GM12878 (cell line): ENCODE measurements around the gene ID4. TPM values are rescaled to one million over a fixed set of nuclear protein-coding genes. Genes with fewer than 3 reads are reported as not detected.

ENCODE experiments used
- ATAC-seq: fragments of 200-7000 bp; cut with Tn5 transposase; 3 replicates; pipeline ENCODE4 v1.9.1; 2020; ENCODE audit warnings: mild to moderate bottlenecking, moderate library complexity
- BruUV-seq: library from RNA; stranded (reverse); fragments of 400-500 nt; replicated peaks from 2 replicates; lab custom pipeline; 2021; lab: Mats Ljungman, UMichigan
- CTCF ChIA-PET: fragments of 300-600 bp; sonication (Branson Sonifier 250); formaldehyde crosslinking; extraction: SDS; loops from one replicate; lab custom pipeline; 2021; ENCODE audit warnings: inconsistent platforms; lab: Yijun Ruan, JAX
- POLR2A ChIA-PET: fragments of 350-600 bp; formaldehyde crosslinking; extraction: SDS; loops from one replicate; lab custom pipeline; 2021; ENCODE audit warnings: inconsistent platforms; lab: Charles Lee
- RAD21 ChIA-PET: fragments of 300-600 bp; sonication (Branson Sonifier 250); formaldehyde crosslinking; loops from one replicate; lab custom pipeline; 2023; ENCODE audit warnings: antibody characterized with exemption; ENCODE audit not compliant: unreplicated experiment; lab: Charles Lee
- SMC1A ChIA-PET: fragments of 300-600 bp; sonication (Branson Sonifier 250); formaldehyde crosslinking; loops from one replicate; lab custom pipeline; 2023; ENCODE audit not compliant: unreplicated experiment, uncharacterized antibody; lab: Charles Lee
- DNase-seq: peaks from one replicate; pipeline ENCODE4 v3.0.0-alpha.2; 2011; ENCODE audit warnings: low read depth, low spot score
- FAIRE-seq: peaks from 3 replicates; lab custom pipeline; 2011; peaks lifted over from hg19 to GRCh38; lab: Jason Lieb, UNC
- H2AFZ ChIP-seq: 2 replicates; pipeline ENCODE4 v1.6.0; 2011; ENCODE audit warnings: low read depth, low read length, control low read depth; ENCODE audit not compliant: control insufficient read depth
- H3K27ac ChIP-seq: 2 replicates; pipeline ENCODE4 v1.5.1; 2011; ENCODE audit warnings: control low read depth; ENCODE audit not compliant: control insufficient read depth, insufficient read depth
- H3K27me3 ChIP-seq, 2 experiments: replicated peaks in 1 of 2; 2 replicates each; pipeline versions ENCODE4 v1.6.0 to v1.6.1; 2011; ENCODE audit warnings: low read length in 1 of 2; ENCODE audit not compliant: control insufficient read depth in 2 of 2, insufficient read depth in 2 of 2
- H3K36me3 ChIP-seq, 2 experiments: 2 replicates each; pipeline ENCODE4 v1.5.1; 2011; ENCODE audit warnings: low read length in 1 of 2; ENCODE audit not compliant: control insufficient read depth in 2 of 2, insufficient read depth in 2 of 2
- H3K4me1 ChIP-seq: 2 replicates; pipeline ENCODE4 v1.6.1; 2011; ENCODE audit warnings: mild to moderate bottlenecking, low read length, moderate library complexity, mixed read lengths; ENCODE audit not compliant: control insufficient read depth, insufficient read depth
- H3K4me2 ChIP-seq: 2 replicates; pipeline ENCODE4 v1.6.0; 2011; ENCODE audit warnings: control low read depth; ENCODE audit not compliant: control insufficient read depth, insufficient read depth
- H3K4me3 ChIP-seq: fragments of 200-600 bp; sonication (generic); 2 replicates; pipeline ENCODE4 v1.5.1; 2016
- H3K79me2 ChIP-seq: 2 replicates; pipeline ENCODE4 v1.6.0; 2011; ENCODE audit warnings: low read length; ENCODE audit not compliant: control insufficient read depth, insufficient read depth
- H3K9ac ChIP-seq: 2 replicates; pipeline ENCODE4 v1.8.0; 2011; ENCODE audit warnings: low read length, control low read depth, mixed read lengths; ENCODE audit not compliant: control insufficient read depth, insufficient read depth
- H3K9me3 ChIP-seq: replicated peaks from 3 replicates; pipeline ENCODE4 v1.5.1; 2011; ENCODE audit warnings: mild to moderate bottlenecking, low read length; ENCODE audit not compliant: control insufficient read depth, insufficient read depth
- H4K20me1 ChIP-seq: 2 replicates; pipeline ENCODE4 v1.6.0; 2011; ENCODE audit not compliant: control insufficient read depth, insufficient read depth
- ATF2 ChIP-seq: IDR thresholded peaks from 2 replicates; pipeline ENCODE4 v1.6.1; 2012; ENCODE audit warnings: low read length, inconsistent platforms
- CHD1 ChIP-seq: IDR thresholded peaks from 2 replicates; pipeline ENCODE4 v1.6.1; 2012; ENCODE audit warnings: low read depth, low read length, improper control_type of control experiment
- GABPA ChIP-seq: IDR thresholded peaks from 2 replicates; pipeline ENCODE4 v1.6.1; 2014; ENCODE audit warnings: antibody characterized with exemption, low read depth, mild to moderate bottlenecking, inconsistent platforms
- HDAC2 ChIP-seq: fragments of 200-600 bp; sonication (generic); IDR thresholded peaks from 2 replicates; pipeline ENCODE4 v1.6.1; 2017
- HDGF ChIP-seq: fragments of 450-650 bp; IDR thresholded peaks from 2 replicates; pipeline ENCODE4 v1.6.1; 2016; ENCODE audit warnings: antibody characterized with exemption
- MTA3 ChIP-seq: IDR thresholded peaks from 2 replicates; pipeline ENCODE4 v1.6.1; 2012; ENCODE audit warnings: low read length, inconsistent platforms, borderline replicate concordance
- RELA ChIP-seq: fragments of 450-650 bp; IDR thresholded peaks from 2 replicates; pipeline ENCODE4 v1.8.0; 2014; ENCODE audit warnings: borderline replicate concordance; ENCODE audit not compliant: partially characterized antibody
- SUPT20H ChIP-seq: IDR thresholded peaks from 2 replicates; pipeline ENCODE4 v1.6.1; 2011; ENCODE audit warnings: low read depth, mild to moderate bottlenecking, low read length, moderate library complexity, borderline replicate concordance; ENCODE audit not compliant: control insufficient read depth
- TCF7 ChIP-seq: IDR thresholded peaks from 2 replicates; pipeline ENCODE4 v1.6.1; 2014; ENCODE audit warnings: antibody characterized with exemption, borderline replicate concordance
- ZNF687 ChIP-seq: fragments of 450-650 bp; IDR thresholded peaks from 2 replicates; pipeline ENCODE4 v1.6.1; 2017; ENCODE audit warnings: mild to moderate bottlenecking, moderate library complexity
- WGBS: methylation state at CpG from one replicate; pipeline ENCODE4 v1.1.6; 2016; ENCODE audit warnings: low lambda C conversion rate; ENCODE audit not compliant: insufficient replicate concordance, insufficient coverage; ENCODE audit errors: missing lambda C conversion rate; 5-methylcytosine and 5-hydroxymethylcytosine counted together
- in situ Hi-C: fragments of 300-500 bp; cut with MboI; formaldehyde crosslinking; loops from 9 replicates; pipeline ENCODE4 v1.14.3; 2018; ENCODE audit warnings: mixed read lengths
- intact Hi-C: fragments of 100-400 bp; cut with micrococcal nuclease; formaldehyde crosslinking; loops from one replicate; pipeline ENCODE4 v1.14.2; 2022; ENCODE audit not compliant: unreplicated experiment
- polyA plus RNA-seq, 11 experiments: library from polyadenylated mRNA; depleted of rRNA in 4 of 11; unstranded in 6 of 11; stranded (reverse) in 5 of 11; fragments of >200 nt; fragmentation: Nextera tagmentation in 4 of 11; fragmentation: Illumina TruSeq in 1 of 11; extraction: Ambion mirVana in 4 of 11; extraction: Trizol in 1 of 11; gene quantifications; 1 replicate in 1 of 11; 2 replicates in 10 of 11; pipeline versions ENCODE4 v1.2.1 to v1.2.3, GENCODE V29; 2011 to 2016; ENCODE audit warnings: inconsistent platforms in 2 of 11, missing spikeins in 2 of 11, low read depth in 1 of 11
- total RNA-seq, 4 experiments: library from RNA; depleted of rRNA in 3 of 4; stranded (reverse); fragments of >200 nt in 3 of 4; fragmentation: Illumina TruSeq in 1 of 4; extraction: Trizol in 1 of 4; gene quantifications; 2 replicates each; pipeline versions ENCODE4 v1.2.1 to v1.2.3, GENCODE V29; 2013 to 2021

The ID4 gene
- total and polyA plus RNA-seq, 10 of the 15 experiments (the other 5 are each of a cell fraction or from before 2014, with no cell fraction given): 0.09 TPM; not detected in 9

- Histone ChIP-seq H3K36me3 (no peaks in the 10 kb centered on the region), H4K20me1 (no peaks in the 10 kb centered on the region), H2AFZ (no peak overlapping the region), H3K4me2 (no peak overlapping the region), H3K4me3 (no peak overlapping the region), H3K9ac (no peak overlapping the region), H3K9me3 (no peaks in the 10 kb centered on the region), H3K79me2 (no peaks in the 10 kb centered on the region), H3K27ac (no peak overlapping the region), H3K4me1 (no peaks in the 10 kb centered on the region), H3K27me3 (no peaks in the 10 kb centered on the region; a peak in 1 of 4 replicates)
- in situ Hi-C loops: no loop called here
- CTCF ChIA-PET: no interaction called here
- no peak for DNase-seq
- TF ChIP-seq TCF7 (no peak), CHD1 (no peak), MTA3 (no peak), ZNF687 (no peak), RELA (no peak), SUPT20H (no peak), ATF2 (no peak), HDGF (no peak), HDAC2 (no peak), GABPA (no peak)
- SMC1A ChIA-PET: no interaction called here
- RAD21 ChIA-PET: no interaction called here
- FAIRE-seq: no peak
- POLR2A ChIA-PET: no interaction called here
- no TSS peak for BruUV-seq
- intact Hi-C loops: no loop called here
- WGBS: 56% methylated on average over 21 of the region's 21 CpGs
- no peak for ATAC-seq
Observed at GRCh38 chr6:19806971-19807396, 30.2 kb upstream of the ID4 start.
